GM12874 (cell line): ENCODE data around the gene MINAR2.

Source experiments
- CTCF ChIP-seq: IDR thresholded peaks from 2 replicates; pipeline ENCODE4 v1.5.1; 2011; ENCODE audit warnings: low read depth, mild to moderate bottlenecking, control low read depth, low read length, moderate library complexity; ENCODE audit not compliant: insufficient read depth

MINAR2 gene

GRCh38 chr5:129781594-129781993, 33.7 kb downstream of the MINAR2 start:
- TF ChIP-seq CTCF, result no peak

- TF ChIP-seq CTCF, result no peak
Observed at GRCh38 chr5:129803403-129803802, 55.5 kb downstream of the MINAR2 start.

- no peak for TF ChIP-seq CTCF
Observed at GRCh38 chr5:129804705-129805104, 56.8 kb downstream of the MINAR2 start.

- TF ChIP-seq CTCF, result no peak
Observed at GRCh38 chr5:129807162-129807814, 59.4 kb downstream of the MINAR2 start.
